ENCODE data around the gene ASNSD1. TPM values are rescaled to one million over a fixed set of nuclear protein-coding genes. Genes with fewer than 3 reads are reported as not detected.

ASNSD1 gene
- total RNA-seq, 4 donors from 2014 or later = 42.6 to 66.6 (median 53.4) TPM

DNA sequence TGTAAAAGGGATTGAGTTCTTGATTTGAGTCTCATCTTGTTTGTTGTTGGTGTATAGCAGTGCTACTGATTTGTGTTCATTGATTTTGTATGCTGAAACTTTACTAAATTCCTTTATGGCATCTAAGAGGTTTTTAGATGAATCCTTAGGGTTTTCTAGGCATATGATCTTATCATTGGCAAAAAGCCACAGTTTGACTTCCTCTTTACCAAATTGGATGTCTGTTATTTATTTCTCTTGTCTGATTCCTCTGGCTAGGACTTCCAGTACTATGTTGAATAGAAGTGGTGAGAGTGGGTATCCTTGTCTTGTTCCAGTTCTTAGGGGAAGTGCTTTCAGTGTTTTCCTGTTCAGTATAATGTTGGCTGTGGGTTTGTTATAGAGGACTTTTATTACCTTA lies 18.0 kb downstream of the ASNSD1 start:
- H3K27ac ChIP-seq = no peak overlapping the region
- peaks cover 0 to 5% (median 0%) of the 10 kb centered on the region in 3 donors for H3K36me3 ChIP-seq
- H3K4me3 ChIP-seq = no peak overlapping the region
- no peak for TF ChIP-seq POLR2A (IDR thresholded peaks at IDR 0.05)
- TF ChIP-seq EP300 (IDR thresholded peaks at IDR 0.05) = no peak
- TF ChIP-seq, protein P1, sequence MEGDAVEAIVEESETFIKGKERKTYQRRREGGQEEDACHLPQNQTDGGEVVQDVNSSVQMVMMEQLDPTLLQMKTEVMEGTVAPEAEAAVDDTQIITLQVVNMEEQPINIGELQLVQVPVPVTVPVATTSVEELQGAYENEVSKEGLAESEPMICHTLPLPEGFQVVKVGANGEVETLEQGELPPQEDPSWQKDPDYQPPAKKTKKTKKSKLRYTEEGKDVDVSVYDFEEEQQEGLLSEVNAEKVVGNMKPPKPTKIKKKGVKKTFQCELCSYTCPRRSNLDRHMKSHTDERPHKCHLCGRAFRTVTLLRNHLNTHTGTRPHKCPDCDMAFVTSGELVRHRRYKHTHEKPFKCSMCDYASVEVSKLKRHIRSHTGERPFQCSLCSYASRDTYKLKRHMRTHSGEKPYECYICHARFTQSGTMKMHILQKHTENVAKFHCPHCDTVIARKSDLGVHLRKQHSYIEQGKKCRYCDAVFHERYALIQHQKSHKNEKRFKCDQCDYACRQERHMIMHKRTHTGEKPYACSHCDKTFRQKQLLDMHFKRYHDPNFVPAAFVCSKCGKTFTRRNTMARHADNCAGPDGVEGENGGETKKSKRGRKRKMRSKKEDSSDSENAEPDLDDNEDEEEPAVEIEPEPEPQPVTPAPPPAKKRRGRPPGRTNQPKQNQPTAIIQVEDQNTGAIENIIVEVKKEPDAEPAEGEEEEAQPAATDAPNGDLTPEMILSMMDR (IDR thresholded peaks at IDR 0.05) = no peak
- H3K9me3 ChIP-seq = peaks cover 0 to 6% (median 0%) of the 10 kb centered on the region in 4 donors
- H3K27me3 ChIP-seq = no peaks in the 10 kb centered on the region
- DNase-seq (ENCODE audit: low spot score in 2 of 2) = no peak
- peaks cover 0 to 24% (median 0%) of the 10 kb centered on the region in 4 donors for H3K4me1 ChIP-seq

GRCh38 chr2:189681203-189681602 lies 19.9 kb downstream of the ASNSD1 start:
- WGBS, 2 donors = 82 to 90% methylated on average over 1 of the region's 1 CpG
- peaks cover 0 to 5% (median 0%) of the 10 kb centered on the region in 3 donors for H3K36me3 ChIP-seq
- TF ChIP-seq, protein P1 (IDR thresholded peaks at IDR 0.05) = no peak
- TF ChIP-seq EP300 (IDR thresholded peaks at IDR 0.05) (no peak), POLR2A (IDR thresholded peaks at IDR 0.05) (no peak)
- no peak for DNase-seq (ENCODE audit: low spot score in 2 of 2)
- H3K27me3 ChIP-seq = no peaks in the 10 kb centered on the region
- peaks cover 0 to 6% (median 0%) of the 10 kb centered on the region in 4 donors for H3K9me3 ChIP-seq
- H3K4me1 ChIP-seq = peaks cover 0 to 26% (median 2%) of the 10 kb centered on the region in 4 donors
- H3K4me3 ChIP-seq = no peak overlapping the region
- no peak overlapping the region for H3K27ac ChIP-seq

DNA sequence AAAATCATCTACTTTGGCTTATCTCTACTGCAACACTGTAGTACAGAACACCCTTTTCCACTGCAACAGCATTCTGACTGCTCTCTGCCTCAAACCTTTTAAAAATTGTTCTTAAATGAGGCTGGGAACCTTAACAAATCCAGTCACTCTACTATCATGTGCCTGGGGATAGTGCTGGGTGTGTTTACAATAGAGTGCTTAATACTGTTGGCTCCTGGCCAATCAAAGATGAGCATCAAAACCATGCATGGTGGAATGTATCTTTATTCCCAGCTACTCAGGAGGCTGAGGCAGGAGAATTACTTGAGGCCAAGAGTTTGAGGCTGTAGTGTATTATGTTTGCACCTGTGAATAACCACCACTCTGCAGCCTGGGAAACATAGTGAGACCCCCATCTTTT lies 20.6 kb downstream of the ASNSD1 start:
- Histone ChIP-seq H3K9me3 (peaks cover 0 to 6% (median 0%) of the 10 kb centered on the region in 4 donors), H3K4me1 (peaks cover 0 to 28% (median 2%) of the 10 kb centered on the region in 4 donors), H3K27ac (no peak overlapping the region), H3K4me3 (no peak overlapping the region), H3K27me3 (no peaks in the 10 kb centered on the region), H3K36me3 (peaks cover 0 to 5% (median 0%) of the 10 kb centered on the region in 3 donors)
- no peak for DNase-seq (ENCODE audit: low spot score in 2 of 2)
- TF ChIP-seq, protein P1 (IDR thresholded peaks at IDR 0.05) = no peak
- TF ChIP-seq POLR2A (IDR thresholded peaks at IDR 0.05) (no peak), EP300 (IDR thresholded peaks at IDR 0.05) (no peak)

DNA sequence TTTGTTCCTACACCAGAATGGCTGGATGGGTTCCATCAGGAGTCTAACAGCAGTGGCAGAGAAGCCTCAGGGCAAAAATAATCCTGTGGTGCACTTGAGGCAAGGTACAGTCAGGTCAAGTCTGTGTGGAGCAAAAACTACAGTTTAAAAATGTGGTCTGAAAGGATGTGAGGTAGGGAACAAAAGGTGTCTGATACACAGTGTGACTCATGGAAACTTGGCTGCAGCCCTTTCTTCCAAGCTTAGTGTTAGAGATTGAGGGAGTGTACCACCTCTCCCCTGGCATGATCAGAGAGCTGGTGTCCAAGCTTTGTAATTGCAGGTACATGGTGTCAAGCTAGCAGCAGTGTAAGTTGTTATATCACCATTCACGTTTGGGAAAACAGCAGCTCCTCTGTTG lies 22.1 kb downstream of the ASNSD1 start:
- DNase-seq (ENCODE audit: low spot score in 2 of 2) = no peak
- Histone ChIP-seq H3K4me1 (peaks cover 0 to 28% (median 2%) of the 10 kb centered on the region in 4 donors), H3K27ac (no peak overlapping the region), H3K27me3 (no peaks in the 10 kb centered on the region), H3K9me3 (peaks cover 0 to 5% (median 0%) of the 10 kb centered on the region in 4 donors), H3K4me3 (no peak overlapping the region), H3K36me3 (peaks cover 0 to 5% (median 0%) of the 10 kb centered on the region in 3 donors)
- WGBS, 2 donors = 67% methylated on average over 1 of the region's 1 CpG
- TF ChIP-seq POLR2A (IDR thresholded peaks at IDR 0.05) (no peak), EP300 (IDR thresholded peaks at IDR 0.05) (no peak)
- TF ChIP-seq, protein P1 (IDR thresholded peaks at IDR 0.05) = no peak

GRCh38 chr2:189684811-189685210 lies 23.6 kb downstream of the ASNSD1 start:
- no peak for DNase-seq (ENCODE audit: low spot score in 2 of 2)
- Histone ChIP-seq H3K27me3 (no peaks in the 10 kb centered on the region), H3K27ac (no peak overlapping the region), H3K4me1 (peaks cover 0 to 23% (median 2%) of the 10 kb centered on the region in 4 donors), H3K4me3 (no peak overlapping the region), H3K36me3 (no peaks in the 10 kb centered on the region), H3K9me3 (no peaks in the 10 kb centered on the region)
- WGBS, 2 donors = 57 to 59% methylated on average over 1 of the region's 1 CpG
- no peak for TF ChIP-seq EP300 (IDR thresholded peaks at IDR 0.05)
- TF ChIP-seq, protein P1 (IDR thresholded peaks at IDR 0.05) = no peak
- no peak for TF ChIP-seq POLR2A (IDR thresholded peaks at IDR 0.05)

Measured in tibial nerve (tissue), 4 donors.